Medulla oblongata (tissue), 1 donor: ENCODE measurements around the gene HUS1.

ENCODE experiments used
- DNase-seq: peaks from one replicate; pipeline ENCODE4 v3.0.0-alpha.2; 2015; ENCODE audit errors: extremely low spot score

The HUS1 gene

GRCh38 chr7:47979832-47980181 is 392 bp upstream of the HUS1 start:
- no peak for DNase-seq

GRCh38 chr7:47978790-47979144 is 648 bp downstream of the HUS1 start:
- no peak for DNase-seq

- no peak for DNase-seq
Measured at GRCh38 chr7:47973739-47974138, 5.7 kb downstream of the HUS1 start.

- DNase-seq, result no peak
Measured at GRCh38 chr7:47970761-47971160, 8.7 kb downstream of the HUS1 start.

GRCh38 chr7:47968847-47969774 is 10.3 kb downstream of the HUS1 start:
- DNase-seq, result peak; percentile 68

- DNase-seq, result no peak
Measured at GRCh38 chr7:47967708-47968107, 11.7 kb downstream of the HUS1 start.

GRCh38 chr7:47967123-47967522 is 12.3 kb downstream of the HUS1 start:
- DNase-seq, result no peak

- no peak for DNase-seq
Measured at GRCh38 chr7:47965456-47965855, 14.0 kb downstream of the HUS1 start.

GRCh38 chr7:47962262-47962661 is 17.2 kb downstream of the HUS1 start:
- DNase-seq, result no peak

GRCh38 chr7:47957156-47957555 is 22.3 kb downstream of the HUS1 start:
- DNase-seq, result no peak

- DNase-seq, result no peak
Measured at GRCh38 chr7:47956220-47956619, 23.2 kb downstream of the HUS1 start.

GRCh38 chr7:47954231-47954911 is 25.0 kb downstream of the HUS1 start:
- DNase-seq, result no peak

GRCh38 chr7:47953822-47954221 is 25.6 kb downstream of the HUS1 start:
- no peak for DNase-seq

- no peak for DNase-seq
Measured at GRCh38 chr7:47952224-47952623, 27.2 kb downstream of the HUS1 start.

GRCh38 chr7:47951374-47951773 is 28.0 kb downstream of the HUS1 start:
- DNase-seq, result no peak

GRCh38 chr7:47950714-47951113 is 28.7 kb downstream of the HUS1 start:
- DNase-seq, result no peak

GRCh38 chr7:47949703-47950102 is 29.7 kb downstream of the HUS1 start:
- no peak for DNase-seq

GRCh38 chr7:47948141-47948790 is 31.1 kb downstream of the HUS1 start, which contains the start of gene PKD1L1:
TSS of gene PKD1L1 (minus strand) at chr7:47948466. CDS start at chr7:47948440, 26 bp downstream.
- DNase-seq, result no peak

GRCh38 chr7:47947355-47947749 is 32.1 kb downstream of the HUS1 start:
- no peak for DNase-seq

- DNase-seq, result no peak
Measured at GRCh38 chr7:47946581-47947354, 32.6 kb downstream of the HUS1 start.

GRCh38 chr7:47945261-47946015 is 34.0 kb downstream of the HUS1 start:
- peak; percentile 86 for DNase-seq
